HUES64 (cell line): ENCODE data around the gene KLRC4.

Experiments
- H3K27ac ChIP-seq: 2 replicates; pipeline ENCODE4 v1.7.0; 2013; ENCODE audit warnings: low read depth, low read length, inconsistent platforms
- H3K27me3 ChIP-seq: 2 replicates; pipeline ENCODE4 v1.6.1; 2013; ENCODE audit warnings: mild to moderate bottlenecking, low read length; ENCODE audit not compliant: insufficient read depth
- H3K36me3 ChIP-seq: 2 replicates; pipeline ENCODE4 v1.6.1; 2013; ENCODE audit warnings: mild to moderate bottlenecking, low read length; ENCODE audit not compliant: insufficient read depth
- H3K4me1 ChIP-seq: 2 replicates; pipeline ENCODE4 v1.6.1; 2013; ENCODE audit warnings: mild to moderate bottlenecking, low read length, moderate library complexity; ENCODE audit not compliant: insufficient read depth
- H3K4me3 ChIP-seq: 2 replicates; pipeline ENCODE4 v1.5.1; 2013; ENCODE audit warnings: mild to moderate bottlenecking, low read length, moderate library complexity
- H3K9ac ChIP-seq: 2 replicates; pipeline ENCODE4 v1.6.1; 2013; ENCODE audit warnings: mild to moderate bottlenecking, low read depth, low read length
- H3K9me3 ChIP-seq: 2 replicates; pipeline ENCODE4 v1.6.1; 2013; ENCODE audit warnings: low read depth, low read length; ENCODE audit not compliant: insufficient read depth
- WGBS: fragments of 150-250, 120-280 bp; methylation state at CpG from one replicate; pipeline ENCODE4 v1.1.7; 2013; ENCODE audit warnings: missing lambda C conversion rate; 5-methylcytosine and 5-hydroxymethylcytosine counted together

The KLRC4 gene

GRCh38 chr12:10358131-10358530, 51.4 kb downstream of the KLRC4 start:
- Histone ChIP-seq H3K9me3 (no peaks in the 10 kb centered on the region), H3K27ac (no peak overlapping the region), H3K4me1 (peaks cover 29% of the 10 kb centered on the region), H3K36me3 (no peaks in the 10 kb centered on the region), H3K4me3 (no peak overlapping the region), H3K27me3 (no peaks in the 10 kb centered on the region), H3K9ac (no peak overlapping the region)
- 79% methylated on average over 5 of the region's 5 CpGs for WGBS
